Measurements from ENCODE around the gene RAD9A.

RAD9A gene

GRCh38 chr11:67366961-67367760 is 24.6 kb upstream of the RAD9A start:
- no peaks in the 10 kb centered on the region for H4K20me1 ChIP-seq (ENCODE audit: insufficient read depth, low read length)
- peaks cover 17% of the 10 kb centered on the region; the same call in 1 of the 2 replicates for H3K27me3 ChIP-seq (ENCODE audit: insufficient read depth, low read length)
- no peaks in the 10 kb centered on the region for H3K9me3 ChIP-seq (ENCODE audit: low read length)
- H3K4me3 ChIP-seq (ENCODE audit: low read depth, low read length, poor library complexity, severe bottlenecking): no peak overlapping the region
- no peaks in the 10 kb centered on the region for H3K9me2 ChIP-seq (ENCODE audit: low read depth, low read length)
- H3K79me2 ChIP-seq (ENCODE audit: insufficient read depth, low read length): no peaks in the 10 kb centered on the region
- no peak overlapping the region for H2AFZ ChIP-seq (ENCODE audit: low read length)
- no peaks in the 10 kb centered on the region for H3F3A ChIP-seq (ENCODE audit: insufficient read depth, low read length)
- no peak for TF ChIP-seq EZH2 (IDR thresholded peaks at IDR 0.05; ENCODE audit: borderline replicate concordance, low read length)
- TF ChIP-seq CTCF (IDR thresholded peaks at IDR 0.05; ENCODE audit: low read length): no peak
- H3K4me2 ChIP-seq (ENCODE audit: low read length): no peak overlapping the region
- H3K27ac ChIP-seq (ENCODE audit: low read depth, low read length, poor library complexity, severe bottlenecking): no peak overlapping the region
- H3K4me1 ChIP-seq (ENCODE audit: insufficient read depth, low read length, severe bottlenecking): peaks cover 10% of the 10 kb centered on the region
- H3K9ac ChIP-seq (ENCODE audit: low read length): no peak overlapping the region
- H3K36me3 ChIP-seq (ENCODE audit: insufficient read depth, low read length): no peaks in the 10 kb centered on the region

GRCh38 chr11:67367761-67368227 is 24.0 kb upstream of the RAD9A start:
- H3F3A ChIP-seq (ENCODE audit: insufficient read depth, low read length): no peaks in the 10 kb centered on the region
- H3K36me3 ChIP-seq (ENCODE audit: insufficient read depth, low read length): no peaks in the 10 kb centered on the region
- no peaks in the 10 kb centered on the region for H3K79me2 ChIP-seq (ENCODE audit: insufficient read depth, low read length)
- no peaks in the 10 kb centered on the region for H3K9me3 ChIP-seq (ENCODE audit: low read length)
- H3K4me2 ChIP-seq (ENCODE audit: low read length): no peak overlapping the region
- H3K4me3 ChIP-seq (ENCODE audit: low read depth, low read length, poor library complexity, severe bottlenecking): no peak overlapping the region
- H3K27ac ChIP-seq (ENCODE audit: low read depth, low read length, poor library complexity, severe bottlenecking): no peak overlapping the region
- no peak overlapping the region for H2AFZ ChIP-seq (ENCODE audit: low read length)
- no peak for TF ChIP-seq EZH2 (IDR thresholded peaks at IDR 0.05; ENCODE audit: borderline replicate concordance, low read length)
- H4K20me1 ChIP-seq (ENCODE audit: insufficient read depth, low read length): no peaks in the 10 kb centered on the region
- no peaks in the 10 kb centered on the region for H3K9me2 ChIP-seq (ENCODE audit: low read depth, low read length)
- peaks cover 10% of the 10 kb centered on the region for H3K4me1 ChIP-seq (ENCODE audit: insufficient read depth, low read length, severe bottlenecking)
- no peak overlapping the region for H3K9ac ChIP-seq (ENCODE audit: low read length)
- peaks cover 13% of the 10 kb centered on the region; the same call in 1 of the 2 replicates for H3K27me3 ChIP-seq (ENCODE audit: insufficient read depth, low read length)

GRCh38 chr11:67368621-67369020 is 23.2 kb upstream of the RAD9A start:
- H3K9me2 ChIP-seq (ENCODE audit: low read depth, low read length): no peaks in the 10 kb centered on the region
- H4K20me1 ChIP-seq (ENCODE audit: insufficient read depth, low read length): no peaks in the 10 kb centered on the region
- 0 out of 2 replicates have a peak, but pooled peaks cover 11% of the 10 kb centered on the region for H3K27me3 ChIP-seq (ENCODE audit: insufficient read depth, low read length)
- H3K4me3 ChIP-seq (ENCODE audit: low read depth, low read length, poor library complexity, severe bottlenecking): no peak overlapping the region
- no peaks in the 10 kb centered on the region for H3F3A ChIP-seq (ENCODE audit: insufficient read depth, low read length)
- H3K27ac ChIP-seq (ENCODE audit: low read depth, low read length, poor library complexity, severe bottlenecking): no peak overlapping the region
- H3K9me3 ChIP-seq (ENCODE audit: low read length): no peaks in the 10 kb centered on the region
- no peaks in the 10 kb centered on the region for H3K36me3 ChIP-seq (ENCODE audit: insufficient read depth, low read length)
- H2AFZ ChIP-seq (ENCODE audit: low read length): no peak overlapping the region
- no peaks in the 10 kb centered on the region for H3K79me2 ChIP-seq (ENCODE audit: insufficient read depth, low read length)
- H3K4me1 ChIP-seq (ENCODE audit: insufficient read depth, low read length, severe bottlenecking): peaks cover 16% of the 10 kb centered on the region
- no peak overlapping the region for H3K4me2 ChIP-seq (ENCODE audit: low read length)
- no peak overlapping the region for H3K9ac ChIP-seq (ENCODE audit: low read length)
- TF ChIP-seq EZH2 (IDR thresholded peaks at IDR 0.05; ENCODE audit: borderline replicate concordance, low read length): no peak

- Histone ChIP-seq H2AFZ (ENCODE audit: low read length) (no peak overlapping the region), H3K79me2 (ENCODE audit: insufficient read depth, low read length) (no peaks in the 10 kb centered on the region), H3K27me3 (ENCODE audit: insufficient read depth, low read length) (0 out of 2 replicates have a peak, but pooled peaks cover 11% of the 10 kb centered on the region), H3K9ac (ENCODE audit: low read length) (no peak overlapping the region), H3K4me2 (ENCODE audit: low read length) (no peak overlapping the region), H3K4me3 (ENCODE audit: low read depth, low read length, poor library complexity, severe bottlenecking) (no peak overlapping the region), H3K36me3 (ENCODE audit: insufficient read depth, low read length) (no peaks in the 10 kb centered on the region), H3K9me2 (ENCODE audit: low read depth, low read length) (no peaks in the 10 kb centered on the region), H3K4me1 (ENCODE audit: insufficient read depth, low read length, severe bottlenecking) (peaks cover 23% of the 10 kb centered on the region), H3K27ac (ENCODE audit: low read depth, low read length, poor library complexity, severe bottlenecking) (no peak overlapping the region), H4K20me1 (ENCODE audit: insufficient read depth, low read length) (no peaks in the 10 kb centered on the region), H3K9me3 (ENCODE audit: low read length) (no peaks in the 10 kb centered on the region), H3F3A (ENCODE audit: insufficient read depth, low read length) (no peaks in the 10 kb centered on the region)
- no peak for TF ChIP-seq EZH2 (IDR thresholded peaks at IDR 0.05; ENCODE audit: borderline replicate concordance, low read length)
- no peak for TF ChIP-seq CTCF (IDR thresholded peaks at IDR 0.05; ENCODE audit: low read length)
These were observed 22.5 kb upstream of the RAD9A start for GRCh38 chr11:67369275-67369674.

Data from OCI-LY1 (cell line).